K562 (cell line): ENCODE results near the gene CCDC106. TPM values are rescaled to one million over a fixed set of nuclear protein-coding genes. Genes with fewer than 3 reads are reported as not detected.

Experiments
- CC2D1A ChIP-seq: fragments of 450-650 bp; IDR thresholded peaks from 2 replicates; pipeline ENCODE4 v1.6.1; 2017; ENCODE audit warnings: mild to moderate bottlenecking
- ETV5 ChIP-seq: sonication (generic); formaldehyde crosslinking; IDR thresholded peaks from 2 replicates; pipeline ENCODE4 v1.4.0; 2020; ENCODE audit warnings: low read depth, mild to moderate bottlenecking, missing genetic modification reagents
- GTF2F1 ChIP-seq: IDR thresholded peaks from 2 replicates; pipeline ENCODE4 v1.6.1; 2011; ENCODE audit warnings: low read depth, low read length, improper control_type of control experiment
- ID3 ChIP-seq, 2 experiments: fragments of 250-450 bp in 1 of 2; fragments of 450-650 bp in 1 of 2; sonication (Bioruptor Pico) in 1 of 2; IDR thresholded peaks; 2 replicates each; pipeline versions ENCODE4 v1.6.1 to v1.8.0; 2016 to 2021; ENCODE audit warnings: mild to moderate bottlenecking in 2 of 2, moderate library complexity in 2 of 2, missing compliant biosample characterization in 1 of 2, missing genetic modification characterization in 1 of 2
- KDM1A ChIP-seq, 2 experiments: fragments of 450-650 bp; IDR thresholded peaks; 2 replicates each; pipeline ENCODE4 v1.6.1; 2016; ENCODE audit warnings: mild to moderate bottlenecking in 2 of 2
- KDM2B ChIP-seq: fragments of 250-450 bp; sonication (Bioruptor Pico); IDR thresholded peaks from 2 replicates; pipeline ENCODE4 v1.8.0; 2021; ENCODE audit warnings: mild to moderate bottlenecking, moderate library complexity
- NFYB ChIP-seq: IDR thresholded peaks from 2 replicates; pipeline ENCODE4 v1.6.1; 2011; ENCODE audit warnings: mild to moderate bottlenecking, moderate library complexity; ENCODE audit not compliant: insufficient read length; ENCODE audit errors: extremely low read depth
- TAF15 ChIP-seq: fragments of 200-400 bp; formaldehyde crosslinking; IDR thresholded peaks from 2 replicates; pipeline ENCODE4 v1.6.1; 2017; ENCODE audit warnings: mild to moderate bottlenecking, low read depth, low read length, moderate library complexity
- TCF15 ChIP-seq: fragments of 250-450 bp; sonication (Bioruptor Pico); IDR thresholded peaks from 2 replicates; pipeline ENCODE4 v1.8.0; 2022; ENCODE audit warnings: moderate library complexity, mild to moderate bottlenecking, inconsistent platforms
- TFE3 ChIP-seq: fragments of 450-650 bp; formaldehyde crosslinking; IDR thresholded peaks from 2 replicates; pipeline ENCODE4 v1.4.0; 2020; ENCODE audit warnings: mild to moderate bottlenecking, mixed read lengths
- TRIM25 ChIP-seq: fragments of 450-650 bp; IDR thresholded peaks from 2 replicates; pipeline ENCODE4 v1.7.0; 2016; ENCODE audit warnings: borderline replicate concordance
- YY1 ChIP-seq, 3 experiments: IDR thresholded peaks; 2 replicates each; pipeline ENCODE4 v1.6.1; 2011; ENCODE audit warnings: low read length in 2 of 3, mild to moderate bottlenecking in 2 of 3, moderate library complexity in 2 of 3, borderline replicate concordance in 1 of 3, control low read depth in 1 of 3, low read depth in 1 of 3; ENCODE audit not compliant: insufficient read depth in 3 of 3, insufficient replicate concordance in 2 of 3, control insufficient read depth in 1 of 3, insufficient read length in 1 of 3; ENCODE audit errors: extremely low read depth in 1 of 3
- ZBTB5 ChIP-seq: fragments of 450-650 bp; IDR thresholded peaks from 2 replicates; pipeline ENCODE4 v1.6.1; 2017; ENCODE audit warnings: antibody characterized with exemption
- ZFP1 ChIP-seq: fragments of 450-650 bp; formaldehyde crosslinking; IDR thresholded peaks from 2 replicates; pipeline ENCODE4 v1.4.0; 2020; ENCODE audit warnings: mild to moderate bottlenecking, mixed read lengths
- ZFP91 ChIP-seq: sonication (generic); formaldehyde crosslinking; IDR thresholded peaks from 2 replicates; pipeline ENCODE4 v1.8.0; 2022; ENCODE audit warnings: mild to moderate bottlenecking, missing genetic modification reagents
- ZNF75A ChIP-seq: fragments of 450-650 bp; formaldehyde crosslinking; IDR thresholded peaks from 2 replicates; pipeline ENCODE4 v1.4.0; 2020; ENCODE audit warnings: mild to moderate bottlenecking
- polyA plus RNA-seq, 8 experiments: library from polyadenylated mRNA; depleted of rRNA in 4 of 8; stranded (reverse) in 5 of 8; unstranded in 3 of 8; fragments of >200 nt; fragmentation: Nextera tagmentation in 2 of 8; fragmentation: Illumina TruSeq in 1 of 8; extraction: Ambion mirVana in 2 of 8; extraction: Trizol in 1 of 8; gene quantifications; 2 replicates each; pipeline versions ENCODE4 v1.2.1 to v1.2.3, GENCODE V29; 2011 to 2014; ENCODE audit warnings: inconsistent platforms in 1 of 8, missing spikeins in 1 of 8
- total RNA-seq, 7 experiments: library from RNA; depleted of rRNA in 6 of 7; stranded (reverse); fragments of >200 nt in 6 of 7; fragmentation: Illumina TruSeq in 2 of 7; extraction: Trizol in 2 of 7; gene quantifications; 2 replicates each; pipeline versions ENCODE4 v1.2.1 to v1.2.3, GENCODE V29; 2011 to 2021; ENCODE audit warnings: low replicate concordance in 1 of 7

CCDC106 gene
- total and polyA plus RNA-seq, 9 of the 15 experiments (the other 6 are each of a cell fraction or from before 2014, with no cell fraction given): 0.10 to 27.5 (median 15.0) TPM; not detected in 1

- no peak for TF ChIP-seq NFYB
- TF ChIP-seq KDM2B (CRISPR knock-in tag): no peak
- no peak for TF ChIP-seq YY1 (IDR thresholded peaks at IDR 0.05; ENCODE audit: borderline replicate concordance in 1 of 3, control insufficient read depth in 1 of 3, extremely low read depth in 1 of 3, insufficient read depth in 3 of 3, insufficient read length in 1 of 3, insufficient replicate concordance in 2 of 3, low read depth in 1 of 3, low read length in 2 of 3)
- no peak for TF ChIP-seq ZBTB5
- peak; percentile 15; the same call in 1 of the 2 replicates for TF ChIP-seq TCF15 (CRISPR knock-in tag)
- peak; percentile 5; the same call in 1 of the 2 replicates for TF ChIP-seq TFE3 (CRISPR knock-in tag)
- 0 out of 2 replicates have a peak, but pooled peaks have one; percentile 57 for TF ChIP-seq ZFP1 (CRISPR knock-in tag)
- TF ChIP-seq ETV5 (CRISPR knock-in tag): peak; percentile 61; the same call in 1 of the 2 replicates
- 0 out of 2 replicates have a peak, but pooled peaks have one; percentile 10 for TF ChIP-seq CC2D1A
- TF ChIP-seq ID3 (CRISPR knock-in tag; IDR thresholded peaks at IDR 0.05): no peak
- no peak; the same call in none of the 2 replicates for TF ChIP-seq ID3 (tag; IDR thresholded peaks at IDR 0.05)
- no peak for TF ChIP-seq KDM1A (IDR thresholded peaks at IDR 0.05)
- no peak for TF ChIP-seq TAF15
- TF ChIP-seq ZNF75A (CRISPR knock-in tag): no peak
- no peak; the same call in 1 of the 2 replicates for TF ChIP-seq GTF2F1
- TF ChIP-seq TRIM25: no peak
- TF ChIP-seq ZFP91 (CRISPR knock-in tag): peak; percentile 67; the same call in 1 of the 2 replicates
These were observed 7.9 kb upstream of the CCDC106 start (continued) for GRCh38 chr19:55640043-55640576.
